Measurements from ENCODE around the gene RSBN1. TPM values are rescaled to one million over a fixed set of nuclear protein-coding genes. Genes with fewer than 3 reads are reported as not detected.

RSBN1 gene
- total RNA-seq, 1 experiment from 2014 or later, result 7.7 TPM

GRCh38 chr1:113805256-113805531, 7.1 kb downstream of the RSBN1 start:
- Histone ChIP-seq H3K4me1 (replicated peaks) (peaks cover 12% of the 10 kb centered on the region), H3K4me3 (no peak overlapping the region), H3K36me3 (peaks cover 4% of the 10 kb centered on the region; the same call in 1 of the 2 replicates), H3K27me3 (replicated peaks) (no peaks in the 10 kb centered on the region), H3K9me3 (replicated peaks) (no peaks in the 10 kb centered on the region), H3K27ac (no peak overlapping the region)
- no peak for DNase-seq (ENCODE audit: low read depth in 1 of 2, low spot score in 2 of 2)

GRCh38 chr1:113804421-113805255, 7.6 kb downstream of the RSBN1 start:
- peak in 1 of 2 experiments; percentile 21 for DNase-seq (ENCODE audit: low read depth in 1 of 2, low spot score in 2 of 2)
- Histone ChIP-seq H3K36me3 (peaks cover 4% of the 10 kb centered on the region; the same call in 1 of the 2 replicates), H3K9me3 (replicated peaks) (no peaks in the 10 kb centered on the region), H3K4me1 (replicated peaks) (peaks cover 6% of the 10 kb centered on the region), H3K27me3 (replicated peaks) (no peaks in the 10 kb centered on the region), H3K4me3 (no peak overlapping the region), H3K27ac (no peak overlapping the region)

- Histone ChIP-seq H3K4me1 (replicated peaks) (no peaks in the 10 kb centered on the region; the same call in 1 of the 2 replicates), H3K36me3 (peaks cover 2% of the 10 kb centered on the region), H3K9me3 (replicated peaks) (no peaks in the 10 kb centered on the region), H3K27me3 (replicated peaks) (no peaks in the 10 kb centered on the region), H3K4me3 (no peak overlapping the region), H3K27ac (no peak overlapping the region)
- DNase-seq (ENCODE audit: low read depth in 1 of 2, low spot score in 2 of 2), result no peak
Observed at GRCh38 chr1:113802367-113803007, 9.8 kb downstream of the RSBN1 start.

GRCh38 chr1:113800487-113800886, 11.8 kb downstream of the RSBN1 start:
- H3K36me3 ChIP-seq, result peaks cover 6% of the 10 kb centered on the region
- H3K9me3 ChIP-seq (replicated peaks), result no peaks in the 10 kb centered on the region
- no peak overlapping the region for H3K27ac ChIP-seq
- no peaks in the 10 kb centered on the region for H3K27me3 ChIP-seq (replicated peaks)
- H3K4me1 ChIP-seq (replicated peaks), result no peaks in the 10 kb centered on the region; the same call in 1 of the 2 replicates
- H3K4me3 ChIP-seq, result no peak overlapping the region
- no peak for DNase-seq (ENCODE audit: low read depth in 1 of 2, low spot score in 2 of 2)

- no peak for DNase-seq (ENCODE audit: low read depth in 1 of 2, low spot score in 2 of 2)
- H3K27ac ChIP-seq, result no peak overlapping the region
- no peaks in the 10 kb centered on the region for H3K27me3 ChIP-seq (replicated peaks)
- no peaks in the 10 kb centered on the region for H3K4me1 ChIP-seq (replicated peaks)
- no peak overlapping the region for H3K4me3 ChIP-seq
- H3K36me3 ChIP-seq, result peaks cover 13% of the 10 kb centered on the region
- no peaks in the 10 kb centered on the region for H3K9me3 ChIP-seq (replicated peaks)
Observed at GRCh38 chr1:113797472-113797871, 14.8 kb downstream of the RSBN1 start.

GRCh38 chr1:113793878-113794834, 18.1 kb downstream of the RSBN1 start:
- Histone ChIP-seq H3K4me3 (no peak overlapping the region), H3K27ac (no peak overlapping the region), H3K9me3 (replicated peaks) (no peaks in the 10 kb centered on the region), H3K36me3 (peaks cover 16% of the 10 kb centered on the region), H3K27me3 (replicated peaks) (no peaks in the 10 kb centered on the region), H3K4me1 (replicated peaks) (no peaks in the 10 kb centered on the region)
- no peak for DNase-seq (ENCODE audit: low read depth in 1 of 2, low spot score in 2 of 2)

- Histone ChIP-seq H3K4me3 (no peak overlapping the region), H3K27ac (no peak overlapping the region), H3K4me1 (replicated peaks) (no peaks in the 10 kb centered on the region), H3K9me3 (replicated peaks) (no peaks in the 10 kb centered on the region), H3K27me3 (replicated peaks) (no peaks in the 10 kb centered on the region), H3K36me3 (peaks cover 16% of the 10 kb centered on the region)
- DNase-seq (ENCODE audit: low read depth in 1 of 2, low spot score in 2 of 2), result no peak
Observed at GRCh38 chr1:113792986-113793385, 19.3 kb downstream of the RSBN1 start.

- Histone ChIP-seq H3K27me3 (replicated peaks) (no peaks in the 10 kb centered on the region), H3K27ac (no peak overlapping the region), H3K4me1 (replicated peaks) (no peaks in the 10 kb centered on the region), H3K9me3 (replicated peaks) (no peaks in the 10 kb centered on the region), H3K4me3 (no peak overlapping the region), H3K36me3 (peaks cover 14% of the 10 kb centered on the region)
- no peak for DNase-seq (ENCODE audit: low read depth in 1 of 2, low spot score in 2 of 2)
Observed at GRCh38 chr1:113792471-113792870, 19.8 kb downstream of the RSBN1 start.

- Histone ChIP-seq H3K36me3 (peaks cover 6% of the 10 kb centered on the region; the same call in 1 of the 2 replicates), H3K27me3 (replicated peaks) (no peaks in the 10 kb centered on the region), H3K4me1 (replicated peaks) (no peaks in the 10 kb centered on the region), H3K27ac (no peak overlapping the region), H3K4me3 (no peak overlapping the region), H3K9me3 (replicated peaks) (no peaks in the 10 kb centered on the region)
- DNase-seq (ENCODE audit: low read depth in 1 of 2, low spot score in 2 of 2), result no peak
Observed at GRCh38 chr1:113788802-113789201, 23.5 kb downstream of the RSBN1 start.

GRCh38 chr1:113787663-113788062, 24.6 kb downstream of the RSBN1 start:
- Histone ChIP-seq H3K4me3 (no peak overlapping the region), H3K27me3 (replicated peaks) (no peaks in the 10 kb centered on the region), H3K4me1 (replicated peaks) (no peaks in the 10 kb centered on the region), H3K9me3 (replicated peaks) (no peaks in the 10 kb centered on the region), H3K36me3 (peaks cover 6% of the 10 kb centered on the region; the same call in 1 of the 2 replicates), H3K27ac (no peak overlapping the region)
- DNase-seq (ENCODE audit: low read depth in 1 of 2, low spot score in 2 of 2), result no peak

- Histone ChIP-seq H3K9me3 (replicated peaks) (no peaks in the 10 kb centered on the region), H3K4me3 (no peak overlapping the region), H3K27ac (no peak overlapping the region), H3K27me3 (replicated peaks) (no peaks in the 10 kb centered on the region), H3K4me1 (replicated peaks) (no peaks in the 10 kb centered on the region), H3K36me3 (0 out of 2 replicates have a peak, but pooled peaks cover 6% of the 10 kb centered on the region)
- DNase-seq (ENCODE audit: low read depth in 1 of 2, low spot score in 2 of 2), result no peak
Observed at GRCh38 chr1:113786069-113786468, 26.2 kb downstream of the RSBN1 start.

GRCh38 chr1:113784104-113784779, 28.0 kb downstream of the RSBN1 start:
- no peaks in the 10 kb centered on the region for H3K4me1 ChIP-seq (replicated peaks)
- H3K9me3 ChIP-seq (replicated peaks), result no peaks in the 10 kb centered on the region
- no peak overlapping the region for H3K27ac ChIP-seq
- H3K36me3 ChIP-seq, result 0 out of 2 replicates have a peak, but pooled peaks cover 3% of the 10 kb centered on the region
- H3K27me3 ChIP-seq (replicated peaks), result no peaks in the 10 kb centered on the region
- no peak overlapping the region for H3K4me3 ChIP-seq
- DNase-seq (ENCODE audit: low read depth in 1 of 2, low spot score in 2 of 2), result no peak

Measured in SJSA1 (cell line).